ENCODE measurements around the gene DNER.

- TF ChIP-seq, protein P1, sequence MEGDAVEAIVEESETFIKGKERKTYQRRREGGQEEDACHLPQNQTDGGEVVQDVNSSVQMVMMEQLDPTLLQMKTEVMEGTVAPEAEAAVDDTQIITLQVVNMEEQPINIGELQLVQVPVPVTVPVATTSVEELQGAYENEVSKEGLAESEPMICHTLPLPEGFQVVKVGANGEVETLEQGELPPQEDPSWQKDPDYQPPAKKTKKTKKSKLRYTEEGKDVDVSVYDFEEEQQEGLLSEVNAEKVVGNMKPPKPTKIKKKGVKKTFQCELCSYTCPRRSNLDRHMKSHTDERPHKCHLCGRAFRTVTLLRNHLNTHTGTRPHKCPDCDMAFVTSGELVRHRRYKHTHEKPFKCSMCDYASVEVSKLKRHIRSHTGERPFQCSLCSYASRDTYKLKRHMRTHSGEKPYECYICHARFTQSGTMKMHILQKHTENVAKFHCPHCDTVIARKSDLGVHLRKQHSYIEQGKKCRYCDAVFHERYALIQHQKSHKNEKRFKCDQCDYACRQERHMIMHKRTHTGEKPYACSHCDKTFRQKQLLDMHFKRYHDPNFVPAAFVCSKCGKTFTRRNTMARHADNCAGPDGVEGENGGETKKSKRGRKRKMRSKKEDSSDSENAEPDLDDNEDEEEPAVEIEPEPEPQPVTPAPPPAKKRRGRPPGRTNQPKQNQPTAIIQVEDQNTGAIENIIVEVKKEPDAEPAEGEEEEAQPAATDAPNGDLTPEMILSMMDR (IDR thresholded peaks at IDR 0.05; ENCODE audit: low read depth, low read length), result no peak
- TF ChIP-seq MYC (IDR thresholded peaks at IDR 0.05; ENCODE audit: low read depth, low read length), result no peak
- TF ChIP-seq POLR2A (IDR thresholded peaks at IDR 0.05; ENCODE audit: extremely low read depth, insufficient read length), result no peak
- TF ChIP-seq, protein P2, sequence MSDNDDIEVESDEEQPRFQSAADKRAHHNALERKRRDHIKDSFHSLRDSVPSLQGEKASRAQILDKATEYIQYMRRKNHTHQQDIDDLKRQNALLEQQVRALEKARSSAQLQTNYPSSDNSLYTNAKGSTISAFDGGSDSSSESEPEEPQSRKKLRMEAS (IDR thresholded peaks at IDR 0.05; ENCODE audit: low read depth, low read length), result no peak
Observed at GRCh38 chr2:229346816-229347540, 367.4 kb downstream of the DNER start.

All from NB4 (cell line).